Colonic mucosa (tissue), 4 donors: ENCODE data around the gene RAPH1. TPM values are rescaled to one million over a fixed set of nuclear protein-coding genes. Genes with fewer than 3 reads are reported as not detected.

Experiments used
- DNase-seq: peaks from one replicate; pipeline ENCODE4 v3.0.0-alpha.2; 2020
- H3K27ac ChIP-seq: fragments of 200-600 bp; one replicate; pipeline ENCODE4 v1.8.0; 2021
- H3K27me3 ChIP-seq: fragments of 200-600 bp; one replicate; pipeline ENCODE4 v1.8.0; 2021
- H3K36me3 ChIP-seq: fragments of 200-600 bp; one replicate; pipeline ENCODE4 v1.8.0; 2021
- H3K4me1 ChIP-seq: fragments of 200-600 bp; one replicate; pipeline ENCODE4 v1.8.0; 2021; ENCODE audit warnings: mild to moderate bottlenecking
- H3K4me3 ChIP-seq: fragments of 200-600 bp; one replicate; pipeline ENCODE4 v1.8.0; 2021
- H3K9ac ChIP-seq, 2 donors: one replicate each; pipeline ENCODE4 v1.7.0; 2013; ENCODE audit warnings: control low read depth in 2 of 2, low read depth in 2 of 2, low read length in 2 of 2
- H3K9me3 ChIP-seq: fragments of 200-600 bp; one replicate; pipeline ENCODE4 v1.8.0; 2021
- intact Hi-C: fragments of 100-400 bp; cut with DNase I; formaldehyde crosslinking; loops from one replicate; pipeline ENCODE4 v1.14.1; 2022
- total RNA-seq, 2 donors: library from RNA; stranded (reverse); fragmentation: NEBNext Ultra II Directional in 1 of 2; extraction: Animal tissue kit (Norgen Biotek cat#: 25700) in 1 of 2; gene quantifications; one replicate each; pipeline ENCODE4 v1.2.1, GENCODE V29; 2021
- TF ChIP-seq, protein P1 (sequence below): fragments of 200-600 bp; IDR thresholded peaks from one replicate; pipeline ENCODE4 v1.8.0; 2022; ENCODE audit warnings: antibody characterized with exemption, mild to moderate bottlenecking
- donor health status: healthy.
- donor health status: DM: no; HTN: no; CAD: no.
- donor health status: DM: no; HTN: no; CAD: no.

Gene RAPH1
- total RNA-seq, 2 donors from 2014 or later = 26.1 to 39.5 TPM

DNA sequence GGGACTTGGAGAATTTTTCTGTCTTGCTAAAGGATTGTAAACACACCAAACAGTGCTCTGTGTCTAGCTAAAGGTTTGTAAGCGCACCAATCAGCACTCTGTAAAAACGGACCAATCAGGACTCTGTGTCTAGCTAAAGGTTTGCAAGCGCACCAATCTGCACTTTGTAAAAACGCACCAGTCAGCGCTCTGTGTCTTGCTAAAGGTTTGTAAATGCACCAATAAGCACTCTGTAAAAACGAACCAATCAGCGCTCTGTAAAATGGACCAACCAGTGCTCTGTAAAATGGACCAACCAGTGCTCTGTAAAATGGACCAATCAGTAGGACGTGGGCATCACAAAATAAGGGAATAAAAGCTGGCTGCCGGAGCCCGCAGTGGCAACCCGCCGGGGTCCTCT lies 190.4 kb downstream of the RAPH1 start:
- Histone ChIP-seq H3K36me3 (no peaks in the 10 kb centered on the region), H3K4me3 (no peak overlapping the region), H3K27ac (no peak overlapping the region), H3K4me1 (no peaks in the 10 kb centered on the region), H3K9me3 (no peaks in the 10 kb centered on the region), H3K27me3 (no peaks in the 10 kb centered on the region), H3K9ac (no peak overlapping the region)
- TF ChIP-seq, protein P1, sequence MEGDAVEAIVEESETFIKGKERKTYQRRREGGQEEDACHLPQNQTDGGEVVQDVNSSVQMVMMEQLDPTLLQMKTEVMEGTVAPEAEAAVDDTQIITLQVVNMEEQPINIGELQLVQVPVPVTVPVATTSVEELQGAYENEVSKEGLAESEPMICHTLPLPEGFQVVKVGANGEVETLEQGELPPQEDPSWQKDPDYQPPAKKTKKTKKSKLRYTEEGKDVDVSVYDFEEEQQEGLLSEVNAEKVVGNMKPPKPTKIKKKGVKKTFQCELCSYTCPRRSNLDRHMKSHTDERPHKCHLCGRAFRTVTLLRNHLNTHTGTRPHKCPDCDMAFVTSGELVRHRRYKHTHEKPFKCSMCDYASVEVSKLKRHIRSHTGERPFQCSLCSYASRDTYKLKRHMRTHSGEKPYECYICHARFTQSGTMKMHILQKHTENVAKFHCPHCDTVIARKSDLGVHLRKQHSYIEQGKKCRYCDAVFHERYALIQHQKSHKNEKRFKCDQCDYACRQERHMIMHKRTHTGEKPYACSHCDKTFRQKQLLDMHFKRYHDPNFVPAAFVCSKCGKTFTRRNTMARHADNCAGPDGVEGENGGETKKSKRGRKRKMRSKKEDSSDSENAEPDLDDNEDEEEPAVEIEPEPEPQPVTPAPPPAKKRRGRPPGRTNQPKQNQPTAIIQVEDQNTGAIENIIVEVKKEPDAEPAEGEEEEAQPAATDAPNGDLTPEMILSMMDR = no peak
- intact Hi-C loops = no loop called here
- no peak for DNase-seq

Other genes starting within 250 kb of the RAPH1 start
- gene ABI2, start 206.9 kb downstream of the RAPH1 start, total RNA-seq = 10 to 100 TPM; 23.8 to 24.5 TPM
- gene CD28, start 171.3 kb upstream of the RAPH1 start, total RNA-seq = 1 to 10 TPM; 1.5 to 1.9 TPM